ENCODE measurements around the gene STK11. TPM values are rescaled to one million over a fixed set of nuclear protein-coding genes. Genes with fewer than 3 reads are reported as not detected.

Gene STK11
- polyA plus RNA-seq, 4 donors, result 57.7 to 86.2 (median 66.4) TPM

- peaks cover 8 to 50% (median 18%) of the 10 kb centered on the region in 3 donors for H3K36me3 ChIP-seq (ENCODE audit: control insufficient read depth in 3 of 3, insufficient read depth in 2 of 3, low read depth in 1 of 3, low read length in 3 of 3)
- H3K9me3 ChIP-seq (ENCODE audit: control insufficient read depth in 2 of 2, insufficient read depth in 1 of 2, low read depth in 1 of 2, low read length in 1 of 2), result no peaks in the 10 kb centered on the region
- FAIRE-seq (no peak), DNase-seq (peak in 1 of 2 donors; percentile 32)
- peak overlapping the region in 2 of 3 donors; percentile 69 to 76 for H3K27ac ChIP-seq (ENCODE audit: low read depth in 1 of 3, low read length in 2 of 3)
- H3K4me1 ChIP-seq (ENCODE audit: control insufficient read depth in 3 of 3, insufficient read depth in 2 of 3, low read depth in 1 of 3, low read length in 2 of 3), result peaks cover 4 to 66% (median 17%) of the 10 kb centered on the region in 3 donors
- H3K27me3 ChIP-seq (ENCODE audit: control insufficient read depth in 3 of 3, insufficient read depth in 3 of 3, low read length in 3 of 3), result no peaks in the 10 kb centered on the region
- H3K4me3 ChIP-seq (ENCODE audit: low read depth in 1 of 3, low read length in 3 of 3), result no peak overlapping the region
- WGBS, 3 donors, result 53 to 67% (median 61%) methylated on average over 36 to 40 of the region's 40 CpGs
Observed at GRCh38 chr19:1268226-1269064, 62.9 kb downstream of the STK11 start.

- Histone ChIP-seq H3K27ac (ENCODE audit: low read depth in 1 of 3, low read length in 2 of 3) (peak within 1 kb of the TSS; percentile 85 to 99 (median 96)), H3K4me3 (ENCODE audit: low read depth in 1 of 3, low read length in 3 of 3) (peak within 1 kb of the TSS; percentile 86 to 96 (median 87)), H3K36me3 (ENCODE audit: control insufficient read depth in 3 of 3, insufficient read depth in 2 of 3, low read depth in 1 of 3, low read length in 3 of 3) (peaks cover 8 to 56% (median 22%) of the 10 kb centered on the region in 3 donors), H3K4me1 (ENCODE audit: control insufficient read depth in 3 of 3, insufficient read depth in 2 of 3, low read depth in 1 of 3, low read length in 2 of 3) (peaks cover 4 to 69% (median 17%) of the 10 kb centered on the region in 3 donors), H3K9me3 (ENCODE audit: control insufficient read depth in 2 of 2, insufficient read depth in 1 of 2, low read depth in 1 of 2, low read length in 1 of 2) (no peaks in the 10 kb centered on the region), H3K27me3 (ENCODE audit: control insufficient read depth in 3 of 3, insufficient read depth in 3 of 3, low read length in 3 of 3) (no peaks in the 10 kb centered on the region)
- 0 to 1% (median 1%) methylated on average over 34 to 50 of the region's 50 CpGs for WGBS, 3 donors
- no peak for FAIRE-seq
- DNase-seq, result peak; percentile 99 to 100
Observed at GRCh38 chr19:1269065-1269477, 63.5 kb downstream of the STK11 start, which contains the start of gene CIRBP. TSS of gene CIRBP (plus strand) at chr19:1269332. CDS start at chr19:1270934, 1,602 bp downstream.

GRCh38 chr19:1269478-1270212 is 64.1 kb downstream of the STK11 start:
- WGBS, 3 donors, result 0 to 1% (median 1%) methylated on average over 34 to 64 of the region's 64 CpGs
- DNase-seq (peak; percentile 80 to 93), FAIRE-seq (no peak)
- Histone ChIP-seq H3K4me3 (ENCODE audit: low read depth in 1 of 3, low read length in 3 of 3) (peak overlapping the region; percentile 86 to 96 (median 87)), H3K36me3 (ENCODE audit: control insufficient read depth in 3 of 3, insufficient read depth in 2 of 3, low read depth in 1 of 3, low read length in 3 of 3) (peaks cover 12 to 57% (median 28%) of the 10 kb centered on the region in 3 donors), H3K27me3 (ENCODE audit: control insufficient read depth in 3 of 3, insufficient read depth in 3 of 3, low read length in 3 of 3) (no peaks in the 10 kb centered on the region), H3K4me1 (ENCODE audit: control insufficient read depth in 3 of 3, insufficient read depth in 2 of 3, low read depth in 1 of 3, low read length in 2 of 3) (peaks cover 4 to 71% (median 17%) of the 10 kb centered on the region in 3 donors), H3K27ac (ENCODE audit: low read depth in 1 of 3, low read length in 2 of 3) (peak overlapping the region; percentile 85 to 99 (median 96)), H3K9me3 (ENCODE audit: control insufficient read depth in 2 of 2, insufficient read depth in 1 of 2, low read depth in 1 of 2, low read length in 1 of 2) (no peaks in the 10 kb centered on the region)

GRCh38 chr19:1270213-1270853 is 64.8 kb downstream of the STK11 start:
- WGBS, 3 donors, result 4 to 22% (median 7%) methylated on average over 8 of the region's 8 CpGs
- FAIRE-seq, result no peak

GRCh38 chr19:1270854-1271527 is 65.4 kb downstream of the STK11 start:
- DNase-seq (no peak), FAIRE-seq (no peak)
- Histone ChIP-seq H3K4me3 (ENCODE audit: low read depth in 1 of 3, low read length in 3 of 3) (peak overlapping the region in 2 of 3 donors; percentile 86 to 96), H3K4me1 (ENCODE audit: control insufficient read depth in 3 of 3, insufficient read depth in 2 of 3, low read depth in 1 of 3, low read length in 2 of 3) (peaks cover 7 to 63% (median 17%) of the 10 kb centered on the region in 3 donors), H3K27me3 (ENCODE audit: control insufficient read depth in 3 of 3, insufficient read depth in 3 of 3, low read length in 3 of 3) (no peaks in the 10 kb centered on the region), H3K9me3 (ENCODE audit: control insufficient read depth in 2 of 2, insufficient read depth in 1 of 2, low read depth in 1 of 2, low read length in 1 of 2) (no peaks in the 10 kb centered on the region), H3K27ac (ENCODE audit: low read depth in 1 of 3, low read length in 2 of 3) (peak overlapping the region in 2 of 3 donors; percentile 33 to 85), H3K36me3 (ENCODE audit: control insufficient read depth in 3 of 3, insufficient read depth in 2 of 3, low read depth in 1 of 3, low read length in 3 of 3) (peaks cover 14 to 56% (median 28%) of the 10 kb centered on the region in 3 donors)
- WGBS, 3 donors, result 27 to 59% (median 30%) methylated on average over 22 to 26 of the region's 26 CpGs

More at GRCh38 chr19:1270213-1270853, 64.8 kb downstream of the STK11 start:
- H3K36me3 ChIP-seq (ENCODE audit: control insufficient read depth in 3 of 3, insufficient read depth in 2 of 3, low read depth in 1 of 3, low read length in 3 of 3), result peaks cover 14 to 56% (median 28%) of the 10 kb centered on the region in 3 donors
- H3K4me1 ChIP-seq (ENCODE audit: control insufficient read depth in 3 of 3, insufficient read depth in 2 of 3, low read depth in 1 of 3, low read length in 2 of 3), result peaks cover 7 to 68% (median 17%) of the 10 kb centered on the region in 3 donors
- DNase-seq, result peak in 1 of 2 donors; percentile 48
- peak overlapping the region; percentile 85 to 99 (median 96) for H3K27ac ChIP-seq (ENCODE audit: low read depth in 1 of 3, low read length in 2 of 3)
- H3K4me3 ChIP-seq (ENCODE audit: low read depth in 1 of 3, low read length in 3 of 3), result peak overlapping the region; percentile 86 to 96 (median 87)
- no peaks in the 10 kb centered on the region for H3K9me3 ChIP-seq (ENCODE audit: control insufficient read depth in 2 of 2, insufficient read depth in 1 of 2, low read depth in 1 of 2, low read length in 1 of 2)
- H3K27me3 ChIP-seq (ENCODE audit: control insufficient read depth in 3 of 3, insufficient read depth in 3 of 3, low read length in 3 of 3), result no peaks in the 10 kb centered on the region

GRCh38 chr19:1271528-1272422 is 66.2 kb downstream of the STK11 start:
- peaks cover 10 to 68% (median 17%) of the 10 kb centered on the region in 3 donors for H3K4me1 ChIP-seq (ENCODE audit: control insufficient read depth in 3 of 3, insufficient read depth in 2 of 3, low read depth in 1 of 3, low read length in 2 of 3)
- FAIRE-seq (no peak), DNase-seq (no peak)
- peak overlapping the region in 1 of 3 donors; percentile 39 for H3K27ac ChIP-seq (ENCODE audit: low read depth in 1 of 3, low read length in 2 of 3)
- peak overlapping the region in 1 of 3 donors; percentile 86 for H3K4me3 ChIP-seq (ENCODE audit: low read depth in 1 of 3, low read length in 3 of 3)
- H3K9me3 ChIP-seq (ENCODE audit: control insufficient read depth in 2 of 2, insufficient read depth in 1 of 2, low read depth in 1 of 2, low read length in 1 of 2), result no peaks in the 10 kb centered on the region
- H3K36me3 ChIP-seq (ENCODE audit: control insufficient read depth in 3 of 3, insufficient read depth in 2 of 3, low read depth in 1 of 3, low read length in 3 of 3), result peaks cover 14 to 62% (median 28%) of the 10 kb centered on the region in 3 donors
- 66 to 75% (median 71%) methylated on average over 37 of the region's 37 CpGs for WGBS, 3 donors
- no peaks in the 10 kb centered on the region for H3K27me3 ChIP-seq (ENCODE audit: control insufficient read depth in 3 of 3, insufficient read depth in 3 of 3, low read length in 3 of 3)
